PC-3 (cell line): ENCODE data around the gene CAMTA1.

Source experiments
- EZH2 ChIP-seq: fragments of 300-600 bp; sonication (generic); IDR thresholded peaks from one replicate; pipeline ENCODE4 v1.6.1; 2017; ENCODE audit warnings: antibody characterized with exemption, mild to moderate bottlenecking, low read length; ENCODE audit not compliant: unreplicated experiment
- TF ChIP-seq, protein P1 (sequence below): fragments of 300-600 bp; sonication (generic); conservative IDR thresholded peaks from 2 replicates; pipeline ENCODE4 v1.5.1; 2017; ENCODE audit warnings: antibody characterized with exemption, low read depth, mild to moderate bottlenecking, low read length

DNA sequence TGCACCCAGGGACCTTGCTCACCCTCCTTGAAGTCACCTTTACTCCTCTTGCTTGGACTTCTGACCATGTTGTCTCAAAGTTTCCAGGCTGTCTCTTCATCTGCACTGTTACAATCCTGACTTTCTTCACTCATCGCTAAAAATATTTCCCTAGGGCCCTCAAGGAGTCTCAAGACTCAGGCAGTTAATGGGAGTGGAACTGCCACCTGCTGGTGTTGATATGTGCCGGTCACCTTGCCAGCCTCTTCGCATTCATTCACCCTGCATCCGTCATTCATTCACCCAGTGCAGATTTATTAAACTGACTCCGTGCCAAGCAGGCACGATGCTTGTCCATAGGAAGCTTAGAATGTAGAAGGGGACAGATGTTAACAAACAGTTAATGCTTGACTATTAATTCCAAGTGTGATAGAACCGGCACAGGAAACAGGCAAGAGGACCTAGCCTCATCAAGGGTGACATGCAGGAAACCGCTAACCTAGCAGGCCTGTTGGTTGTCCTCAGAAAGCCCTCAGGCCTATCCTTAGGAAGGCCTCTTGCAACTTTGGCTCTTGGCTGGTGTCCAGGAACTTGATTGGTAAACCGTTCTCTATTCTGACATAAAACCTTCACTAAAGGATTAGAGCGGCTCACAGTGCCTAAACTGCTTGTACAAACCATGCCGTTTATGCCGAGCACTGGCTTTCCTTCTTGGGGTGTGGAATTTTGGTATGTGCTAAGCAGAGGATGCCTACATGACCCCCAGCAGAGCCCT is 342.2 kb downstream of the CAMTA1 start:
- TF ChIP-seq, protein P1, sequence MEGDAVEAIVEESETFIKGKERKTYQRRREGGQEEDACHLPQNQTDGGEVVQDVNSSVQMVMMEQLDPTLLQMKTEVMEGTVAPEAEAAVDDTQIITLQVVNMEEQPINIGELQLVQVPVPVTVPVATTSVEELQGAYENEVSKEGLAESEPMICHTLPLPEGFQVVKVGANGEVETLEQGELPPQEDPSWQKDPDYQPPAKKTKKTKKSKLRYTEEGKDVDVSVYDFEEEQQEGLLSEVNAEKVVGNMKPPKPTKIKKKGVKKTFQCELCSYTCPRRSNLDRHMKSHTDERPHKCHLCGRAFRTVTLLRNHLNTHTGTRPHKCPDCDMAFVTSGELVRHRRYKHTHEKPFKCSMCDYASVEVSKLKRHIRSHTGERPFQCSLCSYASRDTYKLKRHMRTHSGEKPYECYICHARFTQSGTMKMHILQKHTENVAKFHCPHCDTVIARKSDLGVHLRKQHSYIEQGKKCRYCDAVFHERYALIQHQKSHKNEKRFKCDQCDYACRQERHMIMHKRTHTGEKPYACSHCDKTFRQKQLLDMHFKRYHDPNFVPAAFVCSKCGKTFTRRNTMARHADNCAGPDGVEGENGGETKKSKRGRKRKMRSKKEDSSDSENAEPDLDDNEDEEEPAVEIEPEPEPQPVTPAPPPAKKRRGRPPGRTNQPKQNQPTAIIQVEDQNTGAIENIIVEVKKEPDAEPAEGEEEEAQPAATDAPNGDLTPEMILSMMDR = no peak; the same call in 1 of the 2 replicates
- no peak for TF ChIP-seq EZH2
